ENCODE data around the gene SYNRG.

GRCh38 chr17:37553401-37553966 is 55.7 kb downstream of the SYNRG start:
- TF ChIP-seq EZH2 (IDR thresholded peaks at IDR 0.05; ENCODE audit: low read length, unreplicated experiment) (no peak), CTCF (conservative IDR thresholded peaks at IDR 0.05; ENCODE audit: low read depth, low read length) (no peak), EZH2phosphoT487 (IDR thresholded peaks at IDR 0.05; ENCODE audit: borderline replicate concordance, low read length) (no peak)
